ENCODE measurements around the gene SYS1. TPM values are rescaled to one million over a fixed set of nuclear protein-coding genes. Genes with fewer than 3 reads are reported as not detected.

Gene SYS1
- total RNA-seq, 1 experiment from 2014 or later: 20.5 TPM

DNA sequence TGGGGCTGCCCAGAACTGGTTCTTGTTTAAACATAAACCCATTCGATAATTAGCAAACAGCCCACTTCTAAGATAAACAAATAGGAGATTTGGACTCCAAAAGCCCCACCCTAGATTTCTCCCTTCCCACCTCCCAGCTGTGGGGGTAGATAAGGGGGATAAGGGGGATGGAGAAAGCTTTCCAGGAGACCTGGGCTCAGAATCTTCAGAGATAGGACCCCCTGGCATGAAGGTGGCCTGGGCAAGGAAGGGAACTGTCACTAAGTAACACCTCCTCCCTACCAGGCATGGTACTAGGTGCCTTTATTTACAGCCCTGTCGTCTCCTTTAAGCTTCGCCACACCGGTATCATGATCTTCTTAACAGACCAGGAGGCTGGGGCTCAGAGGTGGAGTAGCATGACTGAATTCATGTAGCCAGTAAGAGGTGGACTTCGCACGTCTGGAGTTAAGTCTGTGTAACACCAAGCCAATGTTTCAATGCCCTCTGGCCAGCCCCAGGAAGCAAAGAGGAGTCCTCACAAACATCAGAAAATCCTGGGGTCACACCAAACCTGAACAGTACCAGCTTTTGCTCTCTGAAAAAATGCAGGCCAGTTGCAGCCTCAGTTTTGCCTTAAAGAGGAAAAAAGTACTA, 19.3 kb upstream of the SYS1 start:
- TF ChIP-seq ELF1 (IDR thresholded peaks at IDR 0.05; ENCODE audit: borderline replicate concordance, low read depth) (no peak), TCF7L2 (IDR thresholded peaks at IDR 0.05; ENCODE audit: borderline replicate concordance, extremely low read depth, insufficient read depth, insufficient read length) (no peak), POLR2A (IDR thresholded peaks at IDR 0.05; ENCODE audit: borderline replicate concordance, extremely low read depth, insufficient read depth, insufficient read length) (no peak), REST (IDR thresholded peaks at IDR 0.05; ENCODE audit: low read depth) (no peak), FOSL1 (IDR thresholded peaks at IDR 0.05; ENCODE audit: low read depth) (no peak), EZH2phosphoT487 (IDR thresholded peaks at IDR 0.05; ENCODE audit: borderline replicate concordance) (no peak), RAD21 (IDR thresholded peaks at IDR 0.05; ENCODE audit: low read depth) (no peak), YY1 (IDR thresholded peaks at IDR 0.05; ENCODE audit: extremely low read depth, insufficient replicate concordance, low read depth, low read length) (no peak), ZNF274 (IDR thresholded peaks at IDR 0.05; ENCODE audit: low read depth, low read length) (no peak), SP1 (IDR thresholded peaks at IDR 0.05; ENCODE audit: low read depth) (no peak), CEBPB (IDR thresholded peaks at IDR 0.05; ENCODE audit: low read depth) (no peak), SIN3A (IDR thresholded peaks at IDR 0.05; ENCODE audit: low read depth) (no peak), POLR2AphosphoS5 (IDR thresholded peaks at IDR 0.05; ENCODE audit: low read depth, low read length) (no peak), MAX (IDR thresholded peaks at IDR 0.05) (no peak), ATF3 (IDR thresholded peaks at IDR 0.05) (no peak), CBX3 (IDR thresholded peaks at IDR 0.05; ENCODE audit: low read depth) (no peak)
- TF ChIP-seq, protein P1, sequence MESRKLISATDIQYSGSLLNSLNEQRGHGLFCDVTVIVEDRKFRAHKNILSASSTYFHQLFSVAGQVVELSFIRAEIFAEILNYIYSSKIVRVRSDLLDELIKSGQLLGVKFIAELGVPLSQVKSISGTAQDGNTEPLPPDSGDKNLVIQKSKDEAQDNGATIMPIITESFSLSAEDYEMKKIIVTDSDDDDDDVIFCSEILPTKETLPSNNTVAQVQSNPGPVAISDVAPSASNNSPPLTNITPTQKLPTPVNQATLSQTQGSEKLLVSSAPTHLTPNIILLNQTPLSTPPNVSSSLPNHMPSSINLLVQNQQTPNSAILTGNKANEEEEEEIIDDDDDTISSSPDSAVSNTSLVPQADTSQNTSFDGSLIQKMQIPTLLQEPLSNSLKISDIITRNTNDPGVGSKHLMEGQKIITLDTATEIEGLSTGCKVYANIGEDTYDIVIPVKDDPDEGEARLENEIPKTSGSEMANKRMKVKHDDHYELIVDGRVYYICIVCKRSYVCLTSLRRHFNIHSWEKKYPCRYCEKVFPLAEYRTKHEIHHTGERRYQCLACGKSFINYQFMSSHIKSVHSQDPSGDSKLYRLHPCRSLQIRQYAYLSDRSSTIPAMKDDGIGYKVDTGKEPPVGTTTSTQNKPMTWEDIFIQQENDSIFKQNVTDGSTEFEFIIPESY (IDR thresholded peaks at IDR 0.05; ENCODE audit: extremely low read depth, insufficient replicate concordance, low read length): no peak
- TF ChIP-seq, protein P2, sequence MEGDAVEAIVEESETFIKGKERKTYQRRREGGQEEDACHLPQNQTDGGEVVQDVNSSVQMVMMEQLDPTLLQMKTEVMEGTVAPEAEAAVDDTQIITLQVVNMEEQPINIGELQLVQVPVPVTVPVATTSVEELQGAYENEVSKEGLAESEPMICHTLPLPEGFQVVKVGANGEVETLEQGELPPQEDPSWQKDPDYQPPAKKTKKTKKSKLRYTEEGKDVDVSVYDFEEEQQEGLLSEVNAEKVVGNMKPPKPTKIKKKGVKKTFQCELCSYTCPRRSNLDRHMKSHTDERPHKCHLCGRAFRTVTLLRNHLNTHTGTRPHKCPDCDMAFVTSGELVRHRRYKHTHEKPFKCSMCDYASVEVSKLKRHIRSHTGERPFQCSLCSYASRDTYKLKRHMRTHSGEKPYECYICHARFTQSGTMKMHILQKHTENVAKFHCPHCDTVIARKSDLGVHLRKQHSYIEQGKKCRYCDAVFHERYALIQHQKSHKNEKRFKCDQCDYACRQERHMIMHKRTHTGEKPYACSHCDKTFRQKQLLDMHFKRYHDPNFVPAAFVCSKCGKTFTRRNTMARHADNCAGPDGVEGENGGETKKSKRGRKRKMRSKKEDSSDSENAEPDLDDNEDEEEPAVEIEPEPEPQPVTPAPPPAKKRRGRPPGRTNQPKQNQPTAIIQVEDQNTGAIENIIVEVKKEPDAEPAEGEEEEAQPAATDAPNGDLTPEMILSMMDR (IDR thresholded peaks at IDR 0.05 in 2 of 3, conservative IDR thresholded peaks at IDR 0.05 in 1 of 3; ENCODE audit: borderline replicate concordance in 1 of 3, insufficient read depth in 1 of 3, low read depth in 2 of 3, low read length in 2 of 3): no peak
- Histone ChIP-seq H4K20me1 (ENCODE audit: insufficient read depth) (no peaks in the 10 kb centered on the region), H3K9me2 (ENCODE audit: insufficient read depth) (no peaks in the 10 kb centered on the region), H3K9me3 (ENCODE audit: control insufficient read depth in 1 of 2, insufficient read depth in 1 of 2, low read depth in 1 of 2, low read length in 2 of 2) (no peaks in the 10 kb centered on the region), H3K9ac (ENCODE audit: low read length) (peak overlapping the region; percentile 80), H3K4me1 (ENCODE audit: control insufficient read depth in 1 of 2, insufficient read depth in 2 of 2, low read length in 2 of 2) (peaks cover 88 to 94% of the 10 kb centered on the region in 2 experiments), H3K4me3 (replicated peaks in 1 of 2; ENCODE audit: low read depth in 1 of 2, low read length in 2 of 2) (peak overlapping the region; percentile 82 to 84), H2AFZ (ENCODE audit: low read depth, low read length, poor library complexity, severe bottlenecking) (no peak overlapping the region), H3K36me3 (ENCODE audit: control insufficient read depth in 1 of 2, insufficient read depth in 2 of 2, low read length in 2 of 2) (peaks cover 0 to 13% of the 10 kb centered on the region in 2 experiments; a peak in 1 of 4 replicates), H3K27ac (ENCODE audit: low read depth, low read length) (peak overlapping the region; percentile 82), H3K27me3 (ENCODE audit: insufficient read depth, low read length) (no peaks in the 10 kb centered on the region), H3K79me2 (ENCODE audit: insufficient read depth, low read length) (peaks cover 95% of the 10 kb centered on the region), H3K4me2 (ENCODE audit: low read length) (peak overlapping the region; percentile 91)
- BruUV-seq (replicated peaks): TSS peak; percentile 2
- CTCF ChIA-PET: interaction anchor here (0.9 to 1.3 kb wide), 5 partner anchors 19 to 94 kb away, joined by 3 to 5 read pairs (median 4); partner anchors contain the start of gene SYS1
- ATAC-seq (no peak), DNase-seq (ENCODE audit: low read depth, low spot score) (no peak)
- POLR2A ChIA-PET: interaction anchor here (0.9 to 1.7 kb wide), 14 partner anchors 9 to 436 kb away, joined by 3 to 14 read pairs (median 4); partner anchors contain the start of gene SYS1
- RAD21 ChIA-PET (ENCODE audit: low non-redundant PET in 1 of 2, low total read pairs in 2 of 2, uncharacterized antibody in 2 of 2, unreplicated experiment in 2 of 2): no interaction called here
- intact Hi-C loops (cut with micrococcal nuclease): no loop called here
